HG03095 (cell line): Measurements from ENCODE around the gene SCAANT1.

ENCODE experiments used
- ATAC-seq: cut with Tn5 transposase; IDR thresholded peaks from one replicate; pipeline ENCODE4 v1.9.1; 2021; ENCODE audit warnings: moderate library complexity; ENCODE audit not compliant: unreplicated experiment

The SCAANT1 gene

DNA sequence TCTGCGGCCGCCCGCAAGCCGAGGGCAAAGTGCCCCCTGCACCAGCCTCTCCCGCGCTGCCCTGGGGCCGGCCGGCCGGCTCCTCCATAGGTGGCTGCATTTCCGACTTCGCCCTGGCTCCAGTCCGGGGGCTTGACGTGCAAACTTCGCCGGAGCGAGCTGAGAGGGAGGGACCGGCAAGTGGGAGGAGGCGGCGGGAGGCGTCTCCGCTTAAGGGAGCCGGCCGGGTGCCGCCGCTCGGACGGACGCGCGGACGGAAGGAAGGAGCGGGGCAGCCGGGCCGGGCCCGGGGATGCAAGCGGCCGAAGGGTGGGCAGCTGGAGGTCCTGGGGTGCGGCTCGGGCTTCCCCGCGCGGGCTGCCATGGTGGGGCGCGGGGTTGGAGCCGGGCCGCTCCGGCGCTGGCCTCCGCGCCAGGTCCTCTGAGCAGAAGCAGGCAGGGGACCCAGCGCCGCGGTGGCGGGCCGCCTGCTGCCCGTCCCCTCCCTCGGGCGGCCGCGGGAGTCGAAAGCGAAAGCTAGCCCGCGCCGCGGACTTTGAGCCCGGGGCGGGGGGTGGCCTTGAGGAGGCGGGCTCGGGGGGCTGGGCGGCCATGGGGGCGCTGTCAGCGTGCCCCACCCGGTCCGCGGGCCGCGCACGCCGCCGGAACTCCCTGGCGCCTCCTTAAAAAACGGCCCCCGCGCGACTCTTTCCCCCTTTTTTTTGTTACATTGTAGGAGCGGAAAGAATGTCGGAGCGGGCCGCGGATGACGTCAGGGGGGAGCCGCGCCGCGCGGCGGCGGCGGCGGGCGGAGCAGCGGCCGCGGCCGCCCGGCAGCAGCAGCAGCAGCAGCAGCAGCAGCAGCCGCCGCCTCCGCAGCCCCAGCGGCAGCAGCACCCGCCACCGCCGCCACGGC is at the start of gene SCAANT1:
Gene SCAANT1 (minus strand): TSS at position 511 of the 895 bp plus-strand sequence.
- peak; percentile 83 for ATAC-seq

DNA sequence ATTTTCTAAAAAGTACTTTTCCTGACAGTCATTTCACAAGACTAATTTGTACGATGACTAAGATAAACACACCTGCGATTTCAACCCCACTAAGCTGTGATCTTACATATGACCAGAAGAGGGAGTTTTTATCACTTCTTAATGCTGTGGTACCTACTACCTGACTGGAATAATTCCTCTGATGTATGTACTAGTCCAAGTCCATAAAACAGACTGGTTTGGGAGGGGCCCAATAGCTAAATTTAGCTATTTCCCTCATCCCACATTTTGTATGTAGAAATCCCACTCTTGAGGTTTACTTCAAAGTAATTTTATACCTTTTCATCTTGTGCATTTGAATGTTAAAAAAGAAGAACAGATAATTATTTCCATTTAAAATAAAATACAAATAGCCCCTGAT is 49.7 kb upstream of the SCAANT1 start:
- ATAC-seq, result peak; percentile 86

DNA sequence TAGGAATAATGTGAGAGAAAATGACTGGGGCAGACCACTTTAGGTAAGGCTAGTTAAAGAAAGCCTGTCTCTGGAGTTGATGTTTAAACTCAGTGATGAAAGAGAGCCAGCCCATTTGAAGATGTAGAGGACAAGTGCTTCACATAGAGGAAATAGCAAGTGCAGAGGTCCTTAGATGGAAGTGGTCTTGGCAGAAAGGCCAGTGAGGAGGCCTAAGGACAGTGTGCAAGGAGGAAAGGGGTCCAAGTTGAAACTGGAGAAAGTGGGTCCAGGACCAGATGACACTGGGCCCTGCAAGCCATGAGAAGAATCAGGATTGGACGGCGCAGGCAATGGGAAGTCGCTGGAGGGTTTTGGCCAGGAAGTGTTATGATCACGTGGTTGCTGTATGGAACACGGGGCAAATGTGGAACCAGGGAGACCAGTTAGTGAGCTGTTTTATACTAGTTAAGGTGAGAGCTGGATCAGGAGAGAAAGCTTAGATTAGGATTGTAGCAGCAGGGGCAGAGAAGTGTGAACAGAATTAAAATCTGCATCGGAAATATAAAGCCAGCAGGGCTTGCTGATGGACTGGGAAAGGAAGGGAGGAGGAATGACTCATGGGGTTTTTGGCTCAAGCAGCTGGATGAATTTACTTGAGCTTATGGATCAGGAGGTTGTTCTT is 48.0 kb upstream of the SCAANT1 start:
- ATAC-seq, result no peak

DNA sequence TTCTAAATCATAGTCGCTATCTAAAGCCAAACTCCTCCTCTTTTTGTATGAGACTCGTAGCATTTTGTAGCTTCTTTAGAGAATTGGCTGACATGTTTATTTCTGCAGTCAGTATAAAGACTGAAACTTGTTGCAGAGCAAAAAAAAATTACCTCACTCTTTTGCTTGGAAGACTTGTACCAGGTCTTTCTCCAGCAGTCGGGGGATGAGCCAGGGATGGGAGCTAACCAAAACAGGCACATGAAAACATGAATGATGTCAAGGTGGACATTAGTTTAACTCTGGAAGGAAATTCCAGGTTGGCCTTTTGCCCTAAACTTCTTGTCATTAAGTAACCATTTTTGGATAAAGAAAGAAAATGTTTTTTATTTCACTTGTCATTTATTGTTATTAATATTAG is 47.0 kb upstream of the SCAANT1 start:
- ATAC-seq, result no peak

DNA sequence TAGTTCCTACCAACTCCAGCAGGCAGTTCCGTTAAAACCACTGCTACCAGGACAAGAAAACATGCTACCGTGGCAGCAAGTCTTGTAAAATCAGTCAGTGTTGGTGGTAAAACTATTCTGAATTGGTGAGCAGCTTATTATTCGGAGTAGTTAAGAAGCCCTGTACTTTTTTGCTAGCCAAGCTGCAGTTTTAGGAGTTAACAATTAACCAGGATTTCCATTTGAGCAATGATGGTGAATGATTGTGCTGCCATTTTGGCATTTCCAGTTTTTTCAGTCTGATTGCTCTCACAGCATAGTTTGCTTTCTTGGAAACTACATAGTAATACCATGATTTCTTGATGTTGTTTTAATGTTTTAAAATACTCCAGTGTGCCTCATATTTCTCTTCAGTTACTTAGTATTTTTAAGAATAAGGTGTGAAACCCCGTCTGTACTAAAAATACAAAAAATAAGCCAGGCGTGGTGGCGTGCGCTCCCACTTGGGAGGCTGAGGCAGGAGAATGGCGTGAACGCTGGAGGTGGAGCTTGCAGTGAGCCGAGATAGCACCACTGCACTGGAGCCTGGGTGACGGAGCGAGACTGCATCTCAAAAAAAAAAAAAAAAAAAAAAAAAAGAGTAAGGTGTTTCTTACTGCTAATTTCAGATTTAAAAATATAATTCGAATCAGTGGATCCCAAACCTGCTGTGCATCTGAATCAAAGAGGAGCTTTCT is 43.8 kb upstream of the SCAANT1 start:
- no peak for ATAC-seq

DNA sequence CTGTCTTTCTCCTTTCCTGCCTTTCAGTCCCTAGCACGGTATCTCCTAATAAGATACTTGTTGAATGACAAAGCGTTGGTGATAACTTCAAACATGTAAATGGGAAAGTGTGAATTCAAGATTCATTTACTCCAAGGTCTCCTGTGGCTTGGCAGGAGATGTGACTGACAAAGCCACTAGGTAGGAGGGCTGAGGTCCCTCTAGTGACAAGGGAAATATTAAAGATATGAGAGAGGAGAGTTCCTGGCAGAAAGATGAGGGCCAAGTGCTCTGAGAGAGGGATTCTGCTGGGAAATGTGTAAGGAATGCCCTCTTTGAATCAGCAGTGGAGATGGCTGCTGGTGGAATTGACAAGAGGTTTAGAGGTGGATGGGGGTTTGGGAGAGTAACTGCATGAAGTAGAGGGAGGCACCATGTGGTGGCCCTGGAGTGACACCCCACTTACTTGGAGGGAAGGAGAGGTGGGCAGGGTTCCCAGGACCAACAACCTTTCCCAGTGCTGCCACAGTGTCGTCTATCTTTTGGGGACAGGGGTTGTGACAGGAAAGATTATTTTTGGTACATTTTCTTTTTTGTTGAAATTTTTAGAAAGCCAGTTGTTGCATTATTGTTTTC is 43.0 kb upstream of the SCAANT1 start:
- no peak for ATAC-seq

DNA sequence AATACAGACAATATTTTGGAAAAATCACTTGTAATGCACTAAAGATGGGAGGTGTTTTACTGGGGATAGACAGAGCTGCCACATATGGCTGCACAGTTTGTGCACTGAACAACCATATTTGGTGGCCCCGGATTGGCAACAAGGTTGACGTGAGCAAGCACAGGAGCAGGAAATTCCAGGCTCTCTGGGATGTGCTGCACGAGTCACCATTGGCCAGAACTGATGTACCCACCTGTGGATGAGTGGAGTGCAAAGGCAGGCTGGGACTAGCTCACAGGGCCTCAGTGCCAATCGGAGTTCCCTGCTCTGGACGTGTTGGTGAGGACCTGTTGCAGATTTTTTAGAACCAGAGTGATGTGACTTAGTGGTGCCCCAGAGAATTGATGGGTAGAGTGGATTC is 42.0 kb upstream of the SCAANT1 start:
- ATAC-seq, result no peak

DNA sequence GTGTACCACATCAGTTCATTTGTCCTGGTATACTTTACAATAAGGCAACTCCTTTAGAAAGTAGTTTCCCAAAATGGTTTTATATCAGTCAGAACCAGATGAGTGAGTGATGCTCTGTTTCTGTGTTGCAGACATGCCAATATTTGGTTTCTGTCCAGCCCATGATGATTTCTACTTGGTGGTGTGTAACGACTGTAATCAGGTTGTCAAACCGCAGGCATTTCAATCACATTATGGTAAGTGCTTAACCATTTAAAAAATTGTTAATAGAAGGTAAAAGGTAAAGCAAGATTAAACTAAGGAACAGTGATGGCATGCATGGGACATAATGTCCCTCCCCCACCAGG is 40.0 kb upstream of the SCAANT1 start:
- no peak for ATAC-seq

DNA sequence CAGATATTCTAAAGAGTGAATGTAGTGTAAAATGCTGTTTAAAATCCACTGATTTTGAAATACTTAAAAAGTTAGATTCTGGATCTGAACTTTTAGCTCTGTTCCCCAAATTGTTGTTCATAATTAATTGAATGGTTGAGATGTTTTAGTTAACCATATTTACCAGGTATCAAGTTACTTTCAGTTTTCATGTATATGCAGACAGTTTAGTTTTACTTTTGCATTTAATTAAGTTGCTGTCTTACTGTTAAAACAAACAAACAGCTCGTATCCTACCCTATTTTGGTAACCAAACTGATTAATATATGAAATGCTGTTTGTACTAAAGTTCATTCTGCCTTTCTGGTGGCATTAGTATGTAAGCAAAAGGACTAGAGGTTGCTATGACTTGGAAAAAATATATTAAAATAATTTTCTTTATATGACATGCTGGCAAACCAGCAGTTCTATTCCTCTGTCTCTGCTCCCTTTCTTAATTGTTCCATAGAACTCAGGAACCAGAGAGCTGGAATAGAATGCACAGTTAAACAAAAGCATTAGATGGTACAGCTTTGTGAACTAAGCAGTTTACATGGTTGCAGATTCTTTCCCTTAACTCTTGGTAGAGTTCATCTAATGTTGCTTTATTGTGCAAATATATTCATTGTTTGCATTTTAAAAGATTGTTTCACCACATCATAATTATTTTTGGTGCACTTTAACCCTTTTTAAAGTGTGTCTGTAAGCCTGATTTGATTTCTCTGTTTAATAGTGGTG is 39.5 kb upstream of the SCAANT1 start:
- no peak for ATAC-seq

DNA sequence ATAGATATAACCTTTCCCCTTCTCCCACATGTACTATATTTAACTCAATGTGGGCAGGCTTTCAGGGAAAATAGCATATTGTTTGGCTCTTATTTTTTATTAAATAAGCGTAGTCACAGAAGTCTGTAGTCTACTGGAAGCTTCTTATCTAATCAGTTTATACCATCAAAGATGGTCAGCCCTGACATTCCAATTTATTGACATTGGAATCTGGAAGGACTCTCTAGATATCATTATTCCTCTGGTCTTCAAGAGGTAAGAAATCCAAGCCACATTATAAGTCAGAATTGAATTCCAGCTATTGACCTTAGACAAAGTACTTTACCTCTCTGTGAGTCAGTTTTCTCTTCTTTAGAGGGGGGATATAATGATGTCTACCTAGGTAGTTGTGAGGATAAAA is 38.5 kb upstream of the SCAANT1 start:
- no peak for ATAC-seq

DNA sequence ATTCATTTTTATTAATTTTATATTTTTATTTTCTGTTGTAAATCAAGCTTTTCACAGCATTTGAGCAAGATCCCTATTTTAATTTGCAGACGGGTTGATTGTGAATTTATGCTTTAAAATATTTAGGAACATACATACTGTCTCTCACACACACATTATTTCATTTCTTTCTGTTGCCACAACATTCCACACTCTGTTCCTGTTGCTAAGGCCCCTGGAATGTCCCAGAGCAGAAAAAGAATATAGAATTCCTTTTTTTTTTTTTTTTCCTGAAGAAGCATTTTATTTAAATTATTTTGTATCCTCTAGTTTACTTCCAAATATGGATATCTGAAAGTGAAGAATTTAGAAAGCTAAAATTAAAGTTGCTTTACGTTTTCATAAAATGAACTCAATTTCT is 36.8 kb upstream of the SCAANT1 start:
- ATAC-seq, result no peak

DNA sequence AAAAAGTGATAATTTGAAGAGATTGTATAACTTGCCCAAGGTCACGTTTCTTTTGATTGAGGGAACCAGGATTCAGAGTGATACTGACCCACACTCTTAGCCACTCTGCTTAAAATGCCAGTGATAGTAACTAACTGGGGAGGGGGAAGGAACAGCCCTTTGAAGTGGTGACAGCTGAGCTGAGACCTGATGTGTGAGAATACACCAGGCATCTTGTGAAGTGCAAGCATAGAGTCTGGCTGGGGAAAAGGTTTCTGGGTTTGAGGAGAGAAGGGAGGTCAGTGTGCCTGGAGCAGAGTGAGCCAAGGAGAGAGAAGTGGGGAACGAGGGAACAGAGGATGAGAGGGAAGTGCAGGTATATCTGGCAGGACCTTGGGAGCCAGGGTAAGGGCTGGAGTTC is 35.4 kb upstream of the SCAANT1 start:
- no peak for ATAC-seq

DNA sequence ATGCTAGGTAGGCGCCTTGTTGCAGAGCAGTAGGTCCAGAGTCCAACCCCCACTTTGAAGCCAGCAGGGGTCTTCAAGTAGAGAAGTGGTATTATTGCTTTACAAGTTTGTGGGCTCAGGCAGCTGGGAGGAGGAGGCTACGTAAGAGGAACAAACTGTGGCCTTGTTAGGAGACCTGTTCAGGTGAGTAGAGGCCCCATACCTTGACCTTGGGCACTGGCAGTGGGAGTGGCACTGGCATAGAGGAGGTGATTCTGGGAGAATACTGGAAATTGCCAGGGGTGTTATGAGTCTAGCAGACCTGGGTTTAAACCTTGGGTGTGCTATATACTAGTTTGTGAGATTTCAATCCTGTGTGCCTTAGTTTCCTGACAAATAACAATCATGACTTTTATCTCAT is 34.6 kb upstream of the SCAANT1 start:
- no peak for ATAC-seq

DNA sequence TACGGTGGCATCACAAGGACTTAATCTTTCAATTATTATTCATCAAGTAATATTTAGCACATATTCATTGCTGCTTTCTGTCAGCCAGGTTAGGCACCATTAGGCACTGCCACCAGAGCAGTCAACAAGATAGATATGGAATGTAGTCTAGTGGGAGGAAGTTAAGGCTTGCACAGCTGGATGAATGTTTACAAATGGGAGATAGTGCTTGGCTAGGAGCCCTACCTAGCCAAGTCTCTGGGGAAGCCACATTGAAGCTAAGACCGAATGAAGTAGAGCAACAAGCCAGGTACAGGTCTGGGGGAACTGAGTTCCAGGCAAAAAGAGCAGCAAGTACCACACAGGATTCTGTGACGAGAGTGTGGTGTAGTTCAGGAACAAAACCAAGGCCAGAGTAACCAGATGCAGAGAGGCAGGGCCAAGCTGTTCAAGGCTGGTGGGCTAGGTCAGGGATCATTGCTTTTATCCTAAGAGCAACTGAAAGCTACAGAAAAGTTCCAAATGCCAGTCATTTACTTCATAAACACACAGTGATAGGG is 33.4 kb upstream of the SCAANT1 start:
- no peak for ATAC-seq

DNA sequence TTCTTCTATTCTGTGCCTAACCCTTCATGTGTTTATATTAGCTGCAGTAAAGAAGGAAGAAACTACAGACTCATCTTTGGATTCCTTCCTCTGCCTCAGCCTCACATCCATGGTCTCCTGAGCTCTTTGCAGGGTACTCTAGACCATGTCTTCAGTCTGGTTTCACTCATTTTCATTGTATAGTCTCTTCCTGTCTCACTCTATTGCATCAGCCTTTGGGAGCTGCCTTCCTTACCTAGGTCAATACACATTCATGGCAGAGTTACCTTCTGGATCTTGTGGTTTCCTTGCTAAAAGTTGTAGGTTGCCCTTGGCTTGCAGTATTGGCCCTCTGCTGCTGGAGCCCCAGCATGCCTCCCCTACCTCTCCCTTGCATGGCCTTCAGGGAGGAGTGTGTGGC is 31.5 kb upstream of the SCAANT1 start:
- ATAC-seq, result no peak

DNA sequence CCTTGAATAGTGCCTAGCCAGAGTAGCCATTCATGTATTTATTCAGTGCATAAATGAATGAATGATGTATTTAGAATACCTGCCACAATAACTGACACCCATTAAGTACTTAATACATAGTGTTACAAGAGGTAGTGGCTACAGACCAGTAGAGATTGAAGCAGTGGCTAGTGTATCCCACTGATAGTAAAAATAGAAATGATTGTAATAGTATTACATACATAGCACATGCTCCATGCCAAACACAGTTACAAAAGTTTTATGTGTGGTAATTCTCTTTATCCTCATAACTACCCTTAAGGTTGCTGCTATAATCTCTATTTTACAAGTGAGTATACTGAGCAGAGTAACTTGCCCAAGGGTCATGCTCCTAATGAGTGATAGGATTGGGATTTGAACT is 30.3 kb upstream of the SCAANT1 start:
- ATAC-seq, result no peak

DNA sequence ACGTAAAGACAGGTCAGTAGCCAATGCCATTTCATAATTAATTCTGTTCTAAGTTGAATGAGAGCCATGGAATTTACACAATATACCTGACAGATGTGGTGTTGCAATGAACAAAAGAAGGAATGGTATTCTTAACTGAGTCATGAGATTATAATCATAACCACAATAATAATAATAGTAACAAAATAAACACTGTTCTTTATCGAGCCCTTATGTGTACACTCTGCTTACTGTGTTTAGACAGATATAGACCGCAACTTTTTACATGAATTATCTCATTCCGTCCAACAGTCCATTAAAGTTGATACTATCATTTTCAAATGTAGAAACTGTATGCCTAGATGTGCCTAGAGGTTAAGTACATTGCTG is 28.2 kb upstream of the SCAANT1 start:
- no peak for ATAC-seq

DNA sequence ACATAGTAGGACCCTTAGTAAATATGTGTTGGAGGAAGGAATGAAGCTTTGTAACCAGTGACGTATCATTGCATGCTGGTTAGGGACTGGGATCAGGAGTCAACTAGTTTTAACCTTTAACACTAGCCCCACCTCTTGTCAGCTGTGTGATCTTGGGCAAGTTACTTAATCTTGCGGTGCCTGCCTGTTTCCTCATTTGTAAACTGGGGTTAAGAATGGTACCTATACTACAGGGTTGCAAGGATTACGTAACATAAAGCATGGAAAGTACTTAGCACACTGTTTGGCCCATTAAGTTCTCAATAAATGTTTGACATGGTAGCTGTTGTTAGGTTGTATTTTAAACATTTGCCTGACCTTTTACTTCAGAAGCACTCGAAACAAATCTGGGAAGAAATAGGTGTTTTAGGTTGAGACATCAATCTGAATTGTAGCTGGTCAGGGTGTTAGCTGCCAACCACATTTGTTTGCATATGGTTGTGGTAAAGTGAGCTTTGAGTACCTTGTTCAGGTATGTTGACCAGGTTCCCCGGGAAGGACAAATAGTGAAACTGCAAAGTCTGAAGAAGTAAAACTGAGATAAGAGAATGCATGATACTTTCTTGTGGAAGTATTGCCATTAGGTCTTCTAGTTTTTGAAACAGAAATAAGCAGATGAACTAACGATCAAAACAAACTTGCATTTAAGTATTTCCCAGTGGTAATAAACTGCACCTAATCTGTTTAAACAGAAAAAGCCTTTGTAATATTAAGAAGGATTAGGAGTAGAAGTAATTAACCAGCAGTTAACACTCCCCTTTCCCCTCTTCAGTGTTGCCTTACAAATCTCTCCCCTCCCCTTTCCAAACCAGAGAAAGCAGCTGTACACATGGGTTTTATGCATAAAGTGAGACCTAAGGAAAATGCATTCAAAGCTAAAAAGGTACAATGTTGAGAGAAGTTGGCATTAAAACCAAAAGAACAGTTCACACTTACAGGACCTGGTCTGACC is 25.8 kb upstream of the SCAANT1 start:
- ATAC-seq, result peak; percentile 58

DNA sequence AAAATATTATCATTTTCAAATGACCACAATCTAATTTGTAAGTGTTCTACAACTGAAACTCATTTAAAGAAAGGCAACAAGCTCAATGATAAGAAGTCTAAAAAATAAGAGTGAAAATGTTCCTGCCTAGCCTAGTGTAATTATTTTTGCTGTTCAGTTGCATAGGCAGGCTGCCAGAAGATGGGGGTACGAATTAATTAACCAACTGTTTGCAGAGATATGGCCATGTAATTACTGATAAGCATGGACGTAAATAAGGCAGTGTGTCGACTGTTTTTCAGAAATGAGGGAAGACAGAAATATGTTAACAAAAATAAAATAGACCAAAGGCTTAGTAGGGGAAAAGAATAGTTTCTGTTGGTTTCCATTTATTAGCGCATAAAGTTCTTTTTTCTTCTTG is 24.7 kb upstream of the SCAANT1 start:
- no peak for ATAC-seq
